GM19468 (cell line): Measurements from ENCODE around the gene RPP30.
"Not testable (repeated sequence)": the region's sequence is repeated elsewhere in the genome, so short reads cannot be mapped to it uniquely, and the experiment has no call there.

Experiments used
- ATAC-seq: cut with Tn5 transposase; IDR thresholded peaks from one replicate; pipeline ENCODE4 v1.9.1; 2021; ENCODE audit warnings: mild to moderate bottlenecking, moderate library complexity, moderate number of reproducible peaks; ENCODE audit not compliant: unreplicated experiment; ENCODE audit errors: extremely low read depth

Gene RPP30

DNA sequence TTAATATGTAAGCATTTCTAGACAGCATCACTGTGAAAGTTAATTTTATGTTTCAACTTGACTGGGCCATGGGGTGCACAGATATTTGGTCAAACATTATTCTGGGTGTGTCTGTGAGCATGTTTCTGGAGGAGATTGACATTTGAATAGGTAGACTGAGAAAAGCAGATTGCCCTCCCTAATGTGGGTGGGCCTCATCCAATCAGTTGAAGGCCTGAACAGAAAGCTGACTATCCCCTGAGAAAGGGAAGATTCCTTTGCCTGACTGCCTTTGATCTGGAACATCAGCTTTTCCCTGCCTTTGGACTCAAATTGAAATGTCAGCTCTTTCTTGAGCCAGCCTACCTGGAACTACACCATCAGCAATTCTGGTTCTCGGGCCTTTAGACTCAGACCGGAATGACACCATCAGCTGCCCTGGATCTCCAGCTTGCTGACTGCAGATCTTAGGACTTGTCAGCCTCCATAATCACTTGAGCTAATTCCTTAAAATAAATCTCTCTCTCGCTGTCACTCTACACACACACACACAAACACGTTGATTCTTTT is 5.7 kb upstream of the RPP30 start:
- no peak for ATAC-seq

DNA sequence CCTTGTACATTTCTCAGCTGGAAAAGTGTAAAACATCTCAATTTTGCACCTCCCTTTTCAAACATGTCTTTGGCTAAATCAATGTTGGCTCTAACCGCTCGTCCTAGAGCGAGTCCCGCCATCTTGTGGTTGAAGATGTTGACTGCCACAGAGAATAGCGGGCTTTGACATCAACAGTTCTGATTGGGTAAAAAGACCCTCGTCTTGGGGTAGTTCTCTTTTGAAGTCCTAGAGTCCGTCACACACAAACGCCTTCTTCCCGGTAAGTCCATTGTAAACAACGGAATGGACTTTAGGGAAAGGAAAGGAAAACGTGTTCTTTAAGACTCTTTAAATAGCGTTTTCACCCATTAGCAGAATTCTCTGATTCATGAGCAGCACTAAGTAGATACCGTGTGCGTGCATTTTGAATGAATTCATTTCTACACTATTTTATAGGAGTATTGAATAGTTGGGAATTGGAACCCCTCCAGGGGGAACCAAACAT is 452 bp upstream of the RPP30 start:
- peak; percentile 30 for ATAC-seq

DNA sequence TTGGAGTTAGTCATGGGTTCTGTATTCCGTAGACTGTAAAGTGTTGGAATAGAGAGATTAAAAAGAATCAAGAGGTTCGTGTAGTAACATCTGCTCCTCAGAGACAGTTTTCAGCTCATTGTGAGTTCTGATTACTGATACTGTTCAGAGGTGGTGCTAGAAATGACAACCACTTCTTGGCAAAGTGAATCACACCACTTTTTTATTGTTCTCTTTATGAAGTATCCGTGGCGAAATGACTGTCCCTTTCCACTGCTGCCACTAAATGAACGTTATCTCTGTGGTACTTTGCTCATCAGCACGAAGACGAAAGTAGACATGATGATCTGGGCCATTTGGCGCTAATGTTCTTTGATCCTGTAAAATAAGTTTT is 860 bp downstream of the RPP30 start:
- ATAC-seq, result no peak

DNA sequence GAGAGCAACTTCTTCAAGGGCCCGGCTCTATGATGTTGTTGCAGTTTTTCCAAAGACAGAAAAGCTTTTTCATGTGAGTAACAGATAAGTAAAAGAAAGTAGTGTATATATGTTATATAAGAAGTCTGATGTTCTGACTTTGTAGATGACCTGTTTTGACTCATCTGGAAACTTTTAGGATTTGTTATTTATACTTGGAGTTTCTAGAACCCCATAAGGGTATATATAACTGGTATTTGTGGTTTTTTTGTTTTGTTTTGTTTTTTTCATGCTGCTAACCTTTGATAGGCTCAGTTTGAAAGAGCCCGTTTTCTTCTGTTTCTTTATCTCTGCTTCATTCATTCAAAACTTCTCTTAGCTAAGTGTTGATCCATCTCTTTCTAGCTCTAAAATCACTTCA is 7.3 kb downstream of the RPP30 start:
- ATAC-seq, result no peak

DNA sequence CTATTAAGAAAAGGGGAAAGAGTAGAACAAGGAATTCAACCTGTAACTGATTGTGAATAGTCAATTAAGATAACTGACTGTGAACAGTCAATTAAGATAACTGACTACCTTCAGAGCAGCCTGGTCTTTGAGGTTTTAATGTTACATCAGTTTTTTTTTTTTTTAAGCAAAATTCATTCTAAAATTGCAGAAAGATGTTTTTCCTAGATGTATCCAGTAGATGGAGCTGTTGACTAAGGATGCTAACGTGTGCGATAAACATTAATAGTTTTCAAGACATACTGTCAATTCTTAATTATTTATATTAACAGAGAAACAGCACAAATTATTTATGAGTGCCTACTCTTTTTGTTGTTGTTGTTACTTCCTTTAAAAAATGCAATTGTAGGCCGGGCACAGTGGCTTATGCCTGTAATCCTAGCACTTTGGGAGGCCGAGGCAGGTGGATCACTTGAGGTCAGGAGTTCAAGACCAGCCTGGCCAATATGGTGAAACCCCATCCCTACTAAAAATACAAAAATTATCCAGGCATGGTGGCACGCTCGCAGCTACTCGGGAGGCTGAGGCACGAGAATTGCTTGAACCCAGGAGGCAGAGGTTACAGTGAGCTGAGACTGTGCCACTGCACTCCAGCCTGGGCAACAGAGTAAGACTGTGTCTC is 8.4 kb downstream of the RPP30 start:
- ATAC-seq, result not testable (repeated sequence)

DNA sequence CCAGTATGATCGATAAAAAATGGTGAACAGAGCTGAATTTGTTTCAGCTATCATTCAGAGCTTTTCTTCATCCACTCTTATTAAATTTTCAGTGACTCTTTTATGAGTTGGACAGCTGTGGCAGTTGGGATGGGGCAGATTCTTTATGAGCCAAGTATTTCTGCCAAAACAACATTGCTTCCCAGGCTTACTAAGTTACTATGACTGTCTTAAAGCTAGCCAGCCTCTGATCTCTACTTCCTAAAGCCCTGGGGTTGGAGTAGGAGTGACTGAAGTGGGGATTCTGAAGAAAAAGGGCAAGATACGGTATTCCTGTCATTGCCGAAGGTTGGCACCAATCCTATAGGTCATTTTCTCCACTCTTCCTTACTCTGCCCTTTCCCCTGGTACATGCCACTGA is 12.7 kb downstream of the RPP30 start:
- no peak for ATAC-seq

DNA sequence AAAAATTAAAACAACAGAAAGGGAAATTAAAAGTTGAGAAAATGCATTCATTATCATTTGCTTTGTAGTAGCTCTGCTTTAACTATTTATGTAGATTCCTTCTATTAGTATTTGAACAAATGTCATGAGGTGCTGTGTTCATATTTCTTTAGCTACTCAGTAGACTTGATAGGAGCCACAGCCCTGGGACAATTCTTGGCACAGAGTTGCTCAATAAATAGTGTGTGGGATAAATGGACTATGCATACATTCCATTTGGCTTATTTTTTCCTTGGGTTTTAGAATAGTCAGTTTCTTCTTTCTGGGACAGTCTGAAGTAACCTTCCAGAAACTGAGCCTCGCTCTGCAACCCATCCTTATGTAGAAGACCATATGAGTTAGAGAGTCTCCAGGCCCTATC is 13.4 kb downstream of the RPP30 start:
- ATAC-seq, result no peak

DNA sequence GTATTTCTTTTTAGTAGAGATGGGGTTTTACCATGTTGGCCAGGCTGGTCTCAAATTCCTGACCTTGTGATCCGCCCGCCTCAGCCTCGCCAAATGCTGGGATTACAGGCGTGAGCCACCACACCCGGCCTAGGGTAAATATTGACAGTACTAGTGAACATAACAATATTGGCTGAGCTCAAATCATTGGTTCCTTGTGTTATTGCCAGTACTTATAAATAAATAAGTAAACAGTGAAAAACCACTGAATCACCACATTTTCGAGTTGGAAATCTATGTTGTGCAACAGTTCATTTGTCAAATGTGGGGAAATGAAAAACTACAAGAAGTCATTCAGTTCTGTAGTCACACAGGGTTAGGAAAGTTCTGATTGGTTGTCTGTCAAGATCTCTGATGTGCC is 15.8 kb downstream of the RPP30 start:
- no peak for ATAC-seq

DNA sequence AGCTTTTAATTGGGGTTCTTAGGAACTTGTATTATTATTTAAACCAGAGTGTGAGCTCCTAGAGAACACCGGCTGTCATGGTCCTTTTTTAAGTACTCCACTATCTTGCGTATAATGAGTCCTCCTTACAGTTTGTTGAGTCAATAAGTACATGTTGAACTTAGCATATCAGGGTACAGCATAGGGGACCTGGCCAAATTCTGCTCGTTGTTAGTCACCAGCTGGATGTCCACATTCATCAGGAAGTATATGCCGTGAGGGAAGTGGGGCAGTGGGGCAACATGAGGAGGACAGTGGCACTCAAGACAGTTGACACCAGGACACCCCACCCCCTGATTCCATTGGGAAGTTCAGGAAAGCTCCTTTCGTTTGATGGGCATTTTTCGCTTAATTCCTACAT is 16.6 kb downstream of the RPP30 start:
- ATAC-seq, result no peak

DNA sequence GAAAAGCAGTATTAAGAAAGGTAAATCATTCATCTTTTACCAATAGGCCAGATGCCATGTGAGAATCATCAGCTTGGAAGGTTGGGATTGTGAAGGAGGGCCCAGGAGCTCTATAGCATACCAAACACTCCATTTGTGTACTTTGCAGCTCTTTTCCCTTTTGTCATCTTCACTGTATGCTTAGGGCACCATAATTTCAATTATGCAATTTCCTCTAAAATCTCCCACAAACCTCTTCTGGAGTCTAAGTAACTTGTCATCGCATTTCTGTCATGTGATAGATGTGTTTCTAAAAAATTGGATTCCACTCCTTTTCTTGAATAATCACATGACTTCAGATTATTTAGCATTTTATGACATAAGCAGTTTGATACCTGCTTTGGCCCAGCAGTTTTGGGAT is 17.9 kb downstream of the RPP30 start:
- ATAC-seq, result no peak

DNA sequence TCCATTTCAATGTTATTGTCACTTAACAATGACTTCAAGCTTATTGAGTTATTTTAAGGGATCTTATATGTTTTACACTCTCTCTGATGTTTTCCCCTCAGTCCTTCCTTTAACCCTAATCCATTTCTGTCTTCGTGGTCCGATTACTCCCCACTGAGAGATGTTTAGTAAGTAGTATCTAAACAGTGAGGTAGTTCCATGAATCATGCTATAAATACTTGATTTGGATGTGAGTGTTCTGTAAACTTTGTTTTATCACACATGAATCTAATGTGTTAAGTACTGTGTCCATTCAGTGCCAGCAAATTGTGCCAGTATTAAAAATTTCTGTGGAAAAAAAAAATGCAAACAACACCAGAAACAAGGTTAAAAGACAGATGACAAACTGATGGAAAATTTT is 18.6 kb downstream of the RPP30 start:
- ATAC-seq, result no peak

DNA sequence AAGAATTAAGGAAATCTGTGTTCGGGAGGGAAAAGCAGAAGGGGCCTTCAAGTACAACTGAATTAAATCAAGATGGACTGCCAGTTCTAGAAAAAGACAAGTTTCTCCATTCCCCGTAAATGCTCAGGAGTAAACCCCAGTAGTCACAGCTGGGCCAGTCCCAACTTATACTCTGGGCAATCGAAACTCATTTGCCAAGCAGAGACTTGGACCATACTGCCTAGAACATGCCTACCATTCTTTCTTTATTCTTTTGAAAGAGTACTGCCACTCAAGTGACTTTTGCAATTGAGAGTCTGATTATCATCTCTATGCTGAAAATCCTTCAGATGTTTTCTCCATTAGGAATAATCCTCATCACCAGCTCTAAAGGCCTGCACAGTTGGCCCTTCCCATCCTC is 21.4 kb downstream of the RPP30 start:
- no peak for ATAC-seq

DNA sequence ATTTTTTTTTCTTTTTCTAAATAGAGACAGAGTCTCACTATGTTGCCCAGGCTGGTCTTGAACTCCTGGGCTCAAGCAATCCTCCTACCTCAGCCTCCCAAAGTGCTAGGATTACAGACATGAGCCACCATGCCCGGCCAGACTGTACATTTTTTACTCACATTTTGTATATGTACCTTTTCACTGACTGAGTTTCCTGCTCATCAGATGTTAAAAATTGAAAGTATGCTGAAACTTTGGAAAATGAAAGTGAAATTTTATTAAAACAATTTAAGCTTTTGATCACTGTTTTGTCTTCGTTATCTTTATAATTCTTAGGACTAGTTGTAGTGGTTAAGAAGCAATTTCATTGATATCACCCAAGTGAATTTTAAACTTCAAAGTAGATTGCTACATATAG is 25.1 kb downstream of the RPP30 start:
- not testable (repeated sequence) for ATAC-seq

DNA sequence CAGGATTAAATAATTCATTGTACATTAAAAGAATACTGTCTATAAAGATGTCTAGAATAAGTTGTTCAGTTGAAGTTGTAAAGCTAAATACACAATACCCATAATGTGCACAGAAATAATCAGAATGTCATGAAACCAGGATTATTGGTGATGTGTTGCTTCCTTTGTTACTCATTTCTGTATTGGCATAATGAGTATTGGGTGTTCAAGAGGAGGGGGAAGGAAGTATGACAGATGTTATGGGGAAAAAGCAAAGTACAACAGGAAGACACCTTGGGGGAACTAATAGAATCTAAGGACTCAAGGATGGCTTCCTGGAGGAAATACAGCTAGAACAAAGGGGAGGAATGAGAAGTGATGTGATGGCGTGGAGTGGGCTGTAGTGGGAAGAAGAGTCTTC is 34.2 kb downstream of the RPP30 start:
- no peak for ATAC-seq

DNA sequence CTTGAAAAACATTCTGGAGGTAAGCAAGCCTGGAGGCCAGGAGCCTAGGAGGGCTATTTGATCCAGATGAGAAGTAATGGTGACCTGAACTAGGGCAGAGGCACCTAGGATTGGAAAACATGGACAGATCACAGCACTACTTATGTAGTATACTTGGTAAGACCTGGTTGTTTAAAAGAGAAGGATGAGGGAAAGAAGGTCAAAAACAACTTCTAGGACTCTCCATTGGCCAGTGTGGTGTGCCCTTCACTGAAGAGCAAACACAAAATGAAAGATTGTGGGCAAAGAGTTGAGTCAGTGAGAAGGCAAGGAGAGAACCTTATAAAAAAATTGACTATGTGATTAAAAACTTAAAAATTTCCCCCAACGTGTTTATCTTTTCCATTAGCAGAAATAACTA is 34.8 kb downstream of the RPP30 start:
- no peak for ATAC-seq

DNA sequence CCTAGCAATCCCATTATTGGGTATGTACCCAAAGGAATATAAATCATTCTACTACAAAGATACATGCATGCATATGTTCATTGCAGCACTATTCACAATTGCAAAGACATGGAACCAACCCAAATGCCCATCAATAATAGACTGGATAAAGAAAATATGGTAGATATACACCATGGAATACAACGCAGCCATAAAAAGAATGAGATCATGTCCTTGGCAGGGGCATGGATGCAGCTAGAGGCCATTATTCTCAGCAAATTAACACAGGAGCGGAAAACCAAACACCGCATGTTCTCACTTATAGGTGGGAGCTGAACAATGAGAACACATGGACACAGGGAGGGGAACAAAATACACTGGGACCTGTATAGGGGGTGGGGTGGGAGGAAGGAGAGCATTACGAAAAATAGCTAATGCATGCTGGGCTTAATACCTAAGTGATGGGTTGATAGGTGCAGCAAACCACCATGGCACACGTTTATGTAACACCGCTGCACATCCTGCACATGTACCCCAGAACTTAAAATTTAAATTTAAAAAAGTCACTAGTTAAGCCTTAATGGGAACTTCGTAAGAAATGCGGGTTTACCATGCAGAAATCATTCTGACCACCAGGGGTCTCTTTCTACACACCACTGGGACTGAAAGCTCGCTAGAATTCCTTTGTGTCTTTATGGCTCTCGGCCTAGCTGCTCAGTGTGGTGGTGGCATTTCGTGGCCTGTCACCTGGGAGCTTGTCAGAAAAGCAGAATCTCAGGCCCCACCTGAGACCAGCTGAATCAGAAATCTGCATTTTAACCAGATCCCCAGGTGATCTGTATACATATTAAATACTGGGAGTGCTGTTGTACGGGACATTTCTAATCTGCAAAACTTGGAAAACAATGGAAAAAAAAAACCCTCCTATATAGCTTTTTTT is 39.6 kb downstream of the RPP30 start:
- peak; percentile 88 for ATAC-seq

DNA sequence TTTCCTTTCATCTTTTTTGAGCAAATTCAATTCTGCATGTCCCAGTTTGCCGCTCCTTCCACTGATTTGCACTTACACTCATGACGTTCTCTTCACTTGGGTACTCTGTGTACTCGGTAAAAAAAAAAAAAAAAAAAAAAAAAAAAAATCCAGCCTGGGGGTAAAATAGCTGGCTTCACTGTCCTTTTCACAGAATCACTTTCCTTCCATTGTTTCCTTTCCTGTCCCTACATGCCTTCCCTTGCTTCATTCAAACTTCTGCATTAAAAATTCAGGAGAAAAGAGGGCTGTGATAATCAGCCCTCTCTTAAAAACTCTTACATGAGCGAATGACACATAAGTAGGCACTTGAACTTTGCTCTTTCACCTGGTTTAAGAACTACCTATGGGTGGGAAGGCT is 40.4 kb downstream of the RPP30 start:
- ATAC-seq, result no peak

DNA sequence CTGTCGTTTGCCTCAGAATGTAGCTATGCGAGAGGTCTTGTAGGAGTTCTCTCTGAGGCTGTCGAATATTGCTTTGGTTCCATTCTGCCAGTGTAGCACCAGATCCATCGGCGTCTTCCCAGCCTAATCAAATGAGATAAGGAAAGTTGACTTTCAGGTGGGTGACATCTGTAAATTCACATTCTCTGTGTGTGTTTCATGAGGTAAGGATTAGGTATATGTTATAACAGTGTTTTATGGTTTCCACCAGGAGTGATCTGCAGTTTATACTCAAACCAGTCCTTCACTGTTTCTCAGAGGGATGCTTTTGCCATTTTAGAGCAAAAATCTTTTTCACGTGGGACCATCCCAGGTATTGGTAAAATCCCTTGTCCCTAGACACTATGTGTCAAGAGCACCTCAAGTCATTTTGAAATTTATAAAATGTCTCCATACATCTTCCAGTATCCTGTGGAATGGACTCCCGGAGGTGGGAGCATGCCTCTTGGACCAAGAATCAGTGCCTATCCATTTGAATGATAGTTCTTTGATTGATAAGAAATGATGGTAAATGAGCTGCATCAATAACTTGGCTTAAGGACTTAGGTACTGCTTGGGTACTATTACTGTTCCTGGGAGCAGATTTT is 41.2 kb downstream of the RPP30 start:
- no peak for ATAC-seq

DNA sequence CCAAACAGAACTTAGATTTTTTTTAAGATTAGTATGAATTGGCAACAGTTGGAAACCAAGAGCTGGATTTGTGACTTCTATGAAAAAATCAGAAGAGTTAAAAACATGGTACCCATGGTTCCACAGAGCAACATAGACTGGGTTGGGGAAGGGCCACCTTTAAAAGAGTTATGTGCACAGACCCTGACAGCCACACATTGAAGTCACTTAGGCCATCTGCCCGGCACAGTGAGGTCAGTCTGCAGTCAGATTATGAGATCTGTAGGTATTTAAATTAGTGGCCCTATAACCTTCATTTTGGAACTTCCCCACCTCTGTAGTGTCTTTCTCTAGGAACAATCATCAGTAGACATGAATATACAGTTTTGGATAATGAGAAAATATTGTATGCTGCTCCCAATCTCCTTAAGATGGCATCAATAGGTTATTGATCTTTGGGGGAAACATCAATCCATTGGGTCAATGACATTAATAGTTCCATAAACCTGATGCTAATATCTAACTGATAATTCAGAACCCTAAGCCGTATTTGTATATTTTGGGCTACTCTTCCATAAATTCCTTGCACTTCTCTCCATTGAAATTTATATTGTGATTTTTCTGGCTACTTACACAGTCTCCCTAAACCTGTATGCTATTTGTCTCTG is 42.1 kb downstream of the RPP30 start:
- no peak for ATAC-seq

DNA sequence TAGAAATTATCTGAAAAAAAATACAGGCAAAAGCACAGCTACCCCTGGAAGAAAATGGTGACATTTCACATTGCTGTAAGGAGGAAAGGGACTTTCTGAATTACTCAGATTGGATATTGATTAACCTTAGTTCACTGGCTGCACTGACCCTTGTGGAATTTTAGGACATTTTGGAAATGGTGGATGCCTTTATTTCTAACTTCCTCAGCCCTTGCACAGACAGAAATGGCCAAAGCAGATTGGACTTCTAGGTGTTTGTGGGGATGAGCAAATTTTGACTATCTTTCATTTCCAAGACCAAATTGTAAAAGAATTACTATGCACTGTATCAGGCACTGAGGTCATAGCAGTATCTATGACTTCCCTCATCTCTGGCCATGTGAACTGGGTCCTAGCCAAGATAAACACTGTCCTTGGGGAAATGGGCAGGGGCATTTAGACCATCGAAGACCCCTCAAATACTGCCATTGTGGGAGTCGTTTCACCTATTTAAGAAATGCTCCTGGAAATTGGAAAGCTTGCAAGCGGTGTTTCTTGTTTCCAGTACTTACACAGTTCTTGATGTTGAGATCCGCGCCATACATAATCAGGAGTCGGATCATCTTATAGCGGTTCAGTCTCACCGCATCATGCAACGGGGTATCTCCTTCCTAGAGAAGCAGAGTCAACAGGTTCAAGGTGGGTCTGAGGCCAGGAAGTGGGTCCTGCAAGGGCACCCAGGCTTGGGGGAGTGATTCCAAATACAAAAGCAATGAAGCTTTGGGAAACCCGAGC is 43.4 kb downstream of the RPP30 start:
- no peak for ATAC-seq
